A549 treated with GW870086 at 1 μM for 4 hours (cell line): ENCODE measurements around the gene KHDC1. TPM values are rescaled to one million over a fixed set of nuclear protein-coding genes. Genes with fewer than 3 reads are reported as not detected.

Experiments
- total RNA-seq: library from RNA; stranded (reverse); fragments of 200-300 nt; extraction: Qiagen RNA extraction; gene quantifications from 5 replicates; pipeline ENCODE4 v1.2.3, GENCODE V29; 2022; ENCODE audit warnings: low read depth

The KHDC1 gene, protein sequence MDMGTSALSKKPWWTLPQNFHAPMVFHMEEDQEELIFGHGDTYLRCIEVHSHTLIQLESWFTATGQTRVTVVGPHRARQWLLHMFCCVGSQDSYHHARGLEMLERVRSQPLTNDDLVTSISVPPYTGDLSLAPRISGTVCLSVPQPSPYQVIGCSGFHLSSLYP
- total RNA-seq, result 2.7 to 3.9 TPM (median 3.7 TPM) in 5 replicates

GRCh38 chr6:73262671-73263569 lies at the start of gene KHDC1:
TSS of gene KHDC1 (minus strand) at chr6:73263196. CDS start at chr6:73242517, 20,679 bp downstream.

GRCh38 chr6:73225396-73225795 lies 37.6 kb downstream of the KHDC1 start, which contains the start of gene KHDC1L:
TSS of gene KHDC1L (minus strand) at chr6:73225496. CDS start at chr6:73225408, 88 bp downstream.

Other genes starting within 250 kb of the KHDC1 start
- gene KHDC1L, start 37.7 kb downstream of the KHDC1 start, total RNA-seq, result 0.36 to 0.51 TPM (median 0.42 TPM) in 4 of 5 replicates, not detected in the other
- gene DPPA5, start 91.1 kb upstream of the KHDC1 start, total RNA-seq, result not detected in 5 replicates
- gene KHDC3L, start 99.5 kb upstream of the KHDC1 start, total RNA-seq, result not detected in 5 replicates
- gene OOEP, start 106.7 kb upstream of the KHDC1 start, total RNA-seq, result not detected in 5 replicates
- gene DDX43, start 131.6 kb upstream of the KHDC1 start, total RNA-seq, result not detected in 5 replicates
- 4.6 to 5.0 TPM (median 4.8 TPM) in 5 replicates for gene CGAS, start 189.1 kb upstream of the KHDC1 start, total RNA-seq
- gene MTO1, start 198.5 kb upstream of the KHDC1 start, total RNA-seq, result 8.7 to 12.2 TPM (median 10.0 TPM) in 5 replicates